ENCODE results near the gene ADAMTSL4. TPM values are rescaled to one million over a fixed set of nuclear protein-coding genes. Genes with fewer than 3 reads are reported as not detected.

Gene ADAMTSL4
- polyA plus RNA-seq, 1 of the 3 experiments (the other 2 are of a cell fraction), result 3.4 TPM

DNA sequence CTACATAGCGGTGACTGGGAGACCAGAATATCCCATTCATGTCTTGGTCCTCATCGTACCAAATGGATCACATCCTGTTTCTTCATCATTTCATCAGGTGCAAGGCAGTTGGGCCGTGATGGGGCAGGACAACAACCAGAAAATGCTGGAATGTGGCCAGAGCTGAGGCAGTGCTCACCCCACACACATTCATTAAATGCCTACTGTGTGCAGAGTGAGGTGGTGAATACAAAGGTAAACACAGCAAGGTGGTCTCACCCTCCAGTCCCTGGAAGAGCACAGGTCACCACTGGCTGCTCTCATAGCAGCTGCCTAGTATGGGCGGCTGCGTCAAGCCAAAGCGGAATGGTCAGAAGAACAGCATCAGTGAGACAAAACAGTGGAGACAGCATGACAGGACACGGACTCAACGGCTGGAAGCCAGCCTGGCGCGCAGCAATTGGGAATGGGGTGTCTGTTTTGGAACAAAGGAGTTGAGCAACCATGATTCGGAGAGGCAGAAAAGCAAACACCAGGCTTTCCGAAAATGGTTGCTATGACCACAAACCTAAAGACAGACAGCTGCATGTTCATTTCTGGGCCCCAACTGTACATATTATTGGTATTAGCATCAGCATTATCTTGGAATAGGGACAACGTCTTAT is 5.6 kb upstream of the ADAMTSL4 start:
- Histone ChIP-seq H3K4me2 (no peak overlapping the region), H3K79me2 (ENCODE audit: insufficient read depth) (no peaks in the 10 kb centered on the region), H4K20me1 (ENCODE audit: insufficient read depth) (no peaks in the 10 kb centered on the region), H3K36me3 (replicated peaks in 1 of 2; ENCODE audit: control insufficient read depth in 1 of 2, insufficient read depth in 2 of 2, low read length in 1 of 2) (no peaks in the 10 kb centered on the region), H3F3A (replicated peaks; ENCODE audit: insufficient read depth) (no peaks in the 10 kb centered on the region), H3K4me1 (ENCODE audit: control insufficient read depth in 1 of 2, insufficient read depth in 2 of 2, low read depth in 1 of 2, low read length in 1 of 2) (peaks cover 0 to 4% of the 10 kb centered on the region in 2 experiments; a peak in 1 of 4 replicates), H3K27ac (ENCODE audit: low read depth in 2 of 2, low read length in 1 of 2) (no peak overlapping the region), H3K9ac (no peak overlapping the region), H3K9me2 (no peaks in the 10 kb centered on the region), H3K27me3 (ENCODE audit: insufficient read depth) (no peaks in the 10 kb centered on the region), H2AFZ (ENCODE audit: low read depth) (no peak overlapping the region), H3K4me3 (ENCODE audit: low read depth in 2 of 2, low read length in 1 of 2) (no peak overlapping the region), H3K9me3 (no peaks in the 10 kb centered on the region)
- ChIA-PET CTCF (interaction anchor here (1.5 to 10.0 kb wide), 3 partner anchors 11 to 77 kb away, joined by 3 to 69 read pairs (median 13); no protein-coding TSS in a partner anchor), POLR2A (no interaction called here)
- TF ChIP-seq GABPA (IDR thresholded peaks at IDR 0.05; ENCODE audit: low read depth), result no peak
- peak; percentile 10 for DNase-seq
- 92% methylated on average over 13 of the region's 13 CpGs for WGBS (ENCODE audit: low lambda C conversion rate)

DNA sequence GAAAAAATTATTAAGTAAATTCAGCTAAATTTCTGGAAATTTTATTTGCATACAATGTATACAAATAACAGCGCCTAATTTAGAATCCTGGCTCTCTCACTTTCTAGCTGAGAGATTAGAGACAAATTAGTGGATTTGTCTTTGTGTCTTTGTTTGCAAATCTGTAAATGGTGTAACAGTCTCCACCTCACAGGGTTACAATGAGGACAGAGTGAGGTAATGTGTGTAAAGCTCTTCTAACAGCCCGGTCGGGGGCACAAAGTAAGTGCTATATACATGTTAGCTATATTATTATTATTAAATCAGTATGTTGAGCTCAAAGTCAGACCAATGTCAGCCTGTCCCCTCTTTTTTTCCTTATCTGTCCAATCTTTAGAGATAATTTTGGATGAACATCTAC is 5.0 kb upstream of the ADAMTSL4 start:
- peaks cover 0 to 4% of the 10 kb centered on the region in 2 experiments; a peak in 1 of 4 replicates for H3K4me1 ChIP-seq (ENCODE audit: control insufficient read depth in 1 of 2, insufficient read depth in 2 of 2, low read depth in 1 of 2, low read length in 1 of 2)
- DNase-seq, result peak; percentile 1
- 90% methylated on average over 3 of the region's 3 CpGs for WGBS (ENCODE audit: low lambda C conversion rate)
- no peak overlapping the region for H3K27ac ChIP-seq (ENCODE audit: low read depth in 2 of 2, low read length in 1 of 2)
- no peak overlapping the region for H3K4me3 ChIP-seq (ENCODE audit: low read depth in 2 of 2, low read length in 1 of 2)
- H3K36me3 ChIP-seq (replicated peaks in 1 of 2; ENCODE audit: control insufficient read depth in 1 of 2, insufficient read depth in 2 of 2, low read length in 1 of 2), result no peaks in the 10 kb centered on the region
- H3K9me3 ChIP-seq, result no peaks in the 10 kb centered on the region
- H3K4me2 ChIP-seq, result no peak overlapping the region
- no peaks in the 10 kb centered on the region for H3K27me3 ChIP-seq (ENCODE audit: insufficient read depth)
- no peaks in the 10 kb centered on the region for H3K9me2 ChIP-seq
- CTCF ChIA-PET, result interaction anchor here (1.5 to 10.0 kb wide), 3 partner anchors 12 to 76 kb away, joined by 3 to 69 read pairs (median 13); no protein-coding TSS in a partner anchor
- no peak for TF ChIP-seq NFIC (IDR thresholded peaks at IDR 0.05; ENCODE audit: borderline replicate concordance)
- no peak for TF ChIP-seq RXRA (IDR thresholded peaks at IDR 0.05; ENCODE audit: borderline replicate concordance, low read depth)
- TF ChIP-seq EP300 (IDR thresholded peaks at IDR 0.05; ENCODE audit: borderline replicate concordance in 1 of 2, low read depth in 1 of 2, low read length in 1 of 2), result no peak
- no peak for TF ChIP-seq RAD21 (IDR thresholded peaks at IDR 0.05; ENCODE audit: low read length)
- TF ChIP-seq SIN3A (IDR thresholded peaks at IDR 0.05; ENCODE audit: borderline replicate concordance, low read depth, low read length), result no peak
- no peak for TF ChIP-seq RCOR1 (IDR thresholded peaks at IDR 0.05; ENCODE audit: low read length)
- TF ChIP-seq, protein P1, sequence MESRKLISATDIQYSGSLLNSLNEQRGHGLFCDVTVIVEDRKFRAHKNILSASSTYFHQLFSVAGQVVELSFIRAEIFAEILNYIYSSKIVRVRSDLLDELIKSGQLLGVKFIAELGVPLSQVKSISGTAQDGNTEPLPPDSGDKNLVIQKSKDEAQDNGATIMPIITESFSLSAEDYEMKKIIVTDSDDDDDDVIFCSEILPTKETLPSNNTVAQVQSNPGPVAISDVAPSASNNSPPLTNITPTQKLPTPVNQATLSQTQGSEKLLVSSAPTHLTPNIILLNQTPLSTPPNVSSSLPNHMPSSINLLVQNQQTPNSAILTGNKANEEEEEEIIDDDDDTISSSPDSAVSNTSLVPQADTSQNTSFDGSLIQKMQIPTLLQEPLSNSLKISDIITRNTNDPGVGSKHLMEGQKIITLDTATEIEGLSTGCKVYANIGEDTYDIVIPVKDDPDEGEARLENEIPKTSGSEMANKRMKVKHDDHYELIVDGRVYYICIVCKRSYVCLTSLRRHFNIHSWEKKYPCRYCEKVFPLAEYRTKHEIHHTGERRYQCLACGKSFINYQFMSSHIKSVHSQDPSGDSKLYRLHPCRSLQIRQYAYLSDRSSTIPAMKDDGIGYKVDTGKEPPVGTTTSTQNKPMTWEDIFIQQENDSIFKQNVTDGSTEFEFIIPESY (IDR thresholded peaks at IDR 0.05; ENCODE audit: borderline replicate concordance, low read depth), result no peak
- no peaks in the 10 kb centered on the region for H3K79me2 ChIP-seq (ENCODE audit: insufficient read depth)
- no peak overlapping the region for H3K9ac ChIP-seq
- no peaks in the 10 kb centered on the region for H4K20me1 ChIP-seq (ENCODE audit: insufficient read depth)
- no peaks in the 10 kb centered on the region for H3F3A ChIP-seq (replicated peaks; ENCODE audit: insufficient read depth)
- POLR2A ChIA-PET, result no interaction called here
- H2AFZ ChIP-seq (ENCODE audit: low read depth), result no peak overlapping the region

Data from SK-N-SH (cell line).